Endothelial cell (in vitro differentiated cells): Measurements from ENCODE around the gene CD151. TPM values are rescaled to one million over a fixed set of nuclear protein-coding genes. Genes with fewer than 3 reads are reported as not detected.

Source experiments
- DNase-seq: peaks from one replicate; pipeline ENCODE4 v3.0.0; 2021; ENCODE audit warnings: low spot score
- H3K27ac Mint-ChIP-seq: one replicate; pipeline ENCODE4 v1.8.0; 2021; ENCODE audit warnings: mixed read lengths, inconsistent platforms; ENCODE audit not compliant: unreplicated experiment
- H3K27me3 Mint-ChIP-seq: one replicate; pipeline ENCODE4 v1.8.0; 2021; ENCODE audit warnings: mild to moderate bottlenecking, moderate library complexity, mixed read lengths, inconsistent platforms; ENCODE audit not compliant: unreplicated experiment
- H3K36me3 Mint-ChIP-seq: one replicate; pipeline ENCODE4 v1.8.0; 2021; ENCODE audit warnings: mild to moderate bottlenecking, low read depth, mixed read lengths, inconsistent platforms; ENCODE audit not compliant: unreplicated experiment
- H3K4me1 Mint-ChIP-seq: one replicate; pipeline ENCODE4 v1.8.0; 2021; ENCODE audit warnings: mild to moderate bottlenecking, mixed read lengths, inconsistent platforms; ENCODE audit not compliant: unreplicated experiment
- H3K4me3 Mint-ChIP-seq: one replicate; pipeline ENCODE4 v1.8.0; 2021; ENCODE audit warnings: mild to moderate bottlenecking, mixed read lengths, inconsistent platforms; ENCODE audit not compliant: unreplicated experiment
- H3K9me3 Mint-ChIP-seq: one replicate; pipeline ENCODE4 v1.8.0; 2021; ENCODE audit warnings: mixed read lengths, inconsistent platforms; ENCODE audit not compliant: unreplicated experiment
- total RNA-seq: library from RNA; stranded (reverse); fragmentation: NEBNext Ultra II Directional; extraction: Animal tissue kit (Norgen Biotek cat#: 25700); gene quantifications from one replicate; pipeline ENCODE4 v1.2.1, GENCODE V29; 2021; ENCODE audit not compliant: unreplicated experiment
- TF ChIP-seq, protein P1 (sequence below): fragments of 200-600 bp; sonication (generic); IDR thresholded peaks from one replicate; pipeline ENCODE4 v1.5.0; 2021; ENCODE audit warnings: antibody characterized with exemption; ENCODE audit not compliant: unreplicated experiment

Gene CD151
- total RNA-seq, 1 donor from 2014 or later: 49.6 TPM

DNA sequence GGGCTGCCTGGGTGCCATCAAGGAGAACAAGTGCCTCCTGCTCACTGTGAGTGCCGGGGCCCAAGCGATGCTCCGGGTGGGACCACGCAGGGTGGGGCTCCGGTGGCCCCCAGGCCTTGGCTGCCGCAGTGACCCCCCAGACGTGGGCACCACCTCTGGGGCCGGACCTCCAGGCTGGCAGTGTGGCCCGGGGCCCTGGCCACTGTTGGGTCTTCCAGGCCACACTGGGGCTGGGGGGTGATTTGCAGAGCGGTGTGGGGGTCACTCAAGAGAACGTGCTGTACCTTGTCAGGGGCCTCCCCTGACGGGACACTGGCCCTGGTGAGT is 29.9 kb downstream of the CD151 start:
- Mint-ChIP-seq H3K4me3 (no peak overlapping the region), H3K4me1 (no peaks in the 10 kb centered on the region), H3K27ac (no peak overlapping the region), H3K9me3 (no peaks in the 10 kb centered on the region), H3K36me3 (peaks cover 4% of the 10 kb centered on the region), H3K27me3 (peaks cover 26% of the 10 kb centered on the region)
- TF ChIP-seq, protein P1, sequence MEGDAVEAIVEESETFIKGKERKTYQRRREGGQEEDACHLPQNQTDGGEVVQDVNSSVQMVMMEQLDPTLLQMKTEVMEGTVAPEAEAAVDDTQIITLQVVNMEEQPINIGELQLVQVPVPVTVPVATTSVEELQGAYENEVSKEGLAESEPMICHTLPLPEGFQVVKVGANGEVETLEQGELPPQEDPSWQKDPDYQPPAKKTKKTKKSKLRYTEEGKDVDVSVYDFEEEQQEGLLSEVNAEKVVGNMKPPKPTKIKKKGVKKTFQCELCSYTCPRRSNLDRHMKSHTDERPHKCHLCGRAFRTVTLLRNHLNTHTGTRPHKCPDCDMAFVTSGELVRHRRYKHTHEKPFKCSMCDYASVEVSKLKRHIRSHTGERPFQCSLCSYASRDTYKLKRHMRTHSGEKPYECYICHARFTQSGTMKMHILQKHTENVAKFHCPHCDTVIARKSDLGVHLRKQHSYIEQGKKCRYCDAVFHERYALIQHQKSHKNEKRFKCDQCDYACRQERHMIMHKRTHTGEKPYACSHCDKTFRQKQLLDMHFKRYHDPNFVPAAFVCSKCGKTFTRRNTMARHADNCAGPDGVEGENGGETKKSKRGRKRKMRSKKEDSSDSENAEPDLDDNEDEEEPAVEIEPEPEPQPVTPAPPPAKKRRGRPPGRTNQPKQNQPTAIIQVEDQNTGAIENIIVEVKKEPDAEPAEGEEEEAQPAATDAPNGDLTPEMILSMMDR: no peak
- DNase-seq: no peak

DNA sequence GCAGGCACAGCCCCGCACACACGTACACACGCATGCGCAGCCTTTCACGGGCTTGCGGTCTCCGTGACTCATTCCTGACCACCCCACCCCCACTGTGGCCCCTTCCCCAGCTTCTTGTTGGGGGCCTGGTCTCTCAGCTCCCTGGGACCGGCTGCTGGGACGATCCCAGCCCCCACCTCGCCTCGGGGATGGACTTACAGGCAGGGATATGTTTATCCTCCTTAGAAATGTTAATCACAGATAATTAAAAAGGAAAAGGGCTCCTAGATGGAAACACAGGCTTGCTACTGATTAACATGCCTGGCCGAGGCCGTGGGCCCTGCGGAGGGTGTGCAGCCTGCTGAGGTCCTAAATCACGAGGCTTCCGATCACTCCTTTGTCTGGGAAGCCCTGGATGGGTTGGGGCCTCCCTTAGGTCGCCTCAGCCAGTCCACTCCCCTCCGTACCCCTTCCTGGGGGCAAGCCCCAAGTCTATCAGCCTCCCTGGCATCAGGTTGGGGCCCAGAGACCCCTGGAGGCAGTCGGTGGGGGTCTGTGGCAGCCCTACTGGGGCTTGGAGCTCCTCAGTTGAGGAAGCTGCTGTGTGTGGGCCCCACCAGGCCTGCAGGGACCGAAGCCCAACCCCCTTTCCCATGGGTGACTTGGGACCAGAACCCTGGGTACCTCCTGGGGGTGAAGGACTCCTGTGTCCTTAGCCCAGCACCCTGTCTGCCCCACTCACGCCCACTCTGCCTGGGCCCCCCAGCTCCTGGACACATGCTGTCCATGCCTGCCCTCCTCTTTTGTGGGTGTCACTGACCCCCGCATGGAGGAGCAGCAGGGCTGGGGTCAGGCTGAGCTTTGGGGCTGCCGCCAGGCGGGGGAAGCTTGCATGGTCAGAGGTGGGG is 30.5 kb downstream of the CD151 start:
- Mint-ChIP-seq H3K36me3 (peaks cover 4% of the 10 kb centered on the region), H3K9me3 (no peaks in the 10 kb centered on the region), H3K4me3 (no peak overlapping the region), H3K4me1 (no peaks in the 10 kb centered on the region), H3K27ac (no peak overlapping the region), H3K27me3 (peaks cover 29% of the 10 kb centered on the region)
- no peak for DNase-seq
- TF ChIP-seq, protein P1: no peak

DNA sequence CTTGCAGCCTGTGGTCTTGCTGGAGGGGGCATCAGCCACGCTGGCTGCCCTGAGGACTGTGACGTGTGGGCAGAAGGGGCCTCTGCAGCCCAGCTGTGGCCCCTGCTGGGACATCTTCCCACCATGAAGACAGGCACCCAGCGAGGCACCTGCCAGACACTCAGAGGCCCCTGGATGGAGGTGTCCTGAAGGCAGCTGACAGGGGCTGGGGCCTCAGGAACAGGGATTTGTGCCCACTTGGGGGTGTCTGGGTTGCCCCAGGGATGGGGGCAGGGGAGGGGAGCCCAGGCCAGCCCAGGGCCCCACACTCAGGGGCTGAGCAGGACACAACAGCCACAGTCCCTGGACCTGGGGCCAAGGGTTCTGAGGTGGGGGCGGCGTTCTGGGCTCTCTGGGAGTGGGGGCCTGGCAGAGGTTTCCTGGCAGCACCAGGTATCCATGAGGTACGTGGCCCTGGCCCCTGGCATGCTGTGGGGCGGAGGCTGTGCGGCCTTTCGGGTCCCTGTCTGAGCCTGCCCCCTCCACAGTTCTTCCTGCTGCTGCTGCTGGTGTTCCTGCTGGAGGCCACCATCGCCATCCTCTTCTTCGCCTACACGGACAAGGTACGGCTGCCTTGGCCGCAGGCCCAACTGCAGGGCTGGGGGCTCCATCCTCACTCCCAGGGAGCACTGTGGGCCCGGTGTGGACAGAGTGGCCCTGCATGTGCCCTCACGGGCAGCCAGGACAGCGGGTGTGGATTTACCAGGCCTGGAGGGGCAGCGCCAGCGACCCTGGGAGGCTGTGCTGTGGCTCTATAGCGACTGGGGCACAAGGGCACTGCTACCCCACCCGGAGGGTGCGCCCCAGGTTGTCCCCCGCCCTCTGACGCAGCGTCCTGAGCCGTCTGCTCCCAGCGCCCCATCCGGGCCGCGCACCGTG is 31.4 kb downstream of the CD151 start:
- TF ChIP-seq, protein P1: no peak
- Mint-ChIP-seq H3K4me3 (no peak overlapping the region), H3K9me3 (no peaks in the 10 kb centered on the region), H3K27me3 (peaks cover 30% of the 10 kb centered on the region), H3K27ac (no peak overlapping the region), H3K36me3 (no peaks in the 10 kb centered on the region), H3K4me1 (no peaks in the 10 kb centered on the region)
- no peak for DNase-seq

DNA sequence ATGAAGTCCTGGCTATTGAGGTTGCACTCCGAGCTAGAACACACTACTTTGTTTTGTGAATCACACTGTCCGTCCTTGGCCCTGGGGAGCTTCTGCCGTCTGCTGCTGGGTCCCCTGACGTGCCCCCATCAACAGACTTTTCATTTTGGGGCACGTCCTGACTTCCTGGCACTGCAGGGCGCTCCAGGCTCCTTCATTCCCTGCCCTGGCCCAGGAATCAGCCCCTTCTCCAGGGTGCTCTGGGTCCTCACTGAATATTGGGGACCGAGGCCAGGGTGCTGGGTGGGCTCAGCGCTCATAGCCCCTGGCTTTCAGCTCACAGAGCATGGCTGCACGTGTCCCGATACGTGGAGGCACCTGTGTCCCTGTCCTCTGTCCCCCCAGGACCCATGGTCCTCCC is 32.1 kb downstream of the CD151 start:
- TF ChIP-seq, protein P1: no peak
- no peaks in the 10 kb centered on the region for H3K9me3 Mint-ChIP-seq
- no peak for DNase-seq
- H3K4me3 Mint-ChIP-seq: no peak overlapping the region
- no peak overlapping the region for H3K27ac Mint-ChIP-seq
- no peaks in the 10 kb centered on the region for H3K4me1 Mint-ChIP-seq
- H3K27me3 Mint-ChIP-seq: peaks cover 27% of the 10 kb centered on the region
- no peaks in the 10 kb centered on the region for H3K36me3 Mint-ChIP-seq
